Measurements from ENCODE around the gene EOLA1.
"Not testable (repeated sequence)": the region's sequence is repeated elsewhere in the genome, so short reads cannot be mapped to it uniquely, and the experiment has no call there.

The EOLA1 gene

DNA sequence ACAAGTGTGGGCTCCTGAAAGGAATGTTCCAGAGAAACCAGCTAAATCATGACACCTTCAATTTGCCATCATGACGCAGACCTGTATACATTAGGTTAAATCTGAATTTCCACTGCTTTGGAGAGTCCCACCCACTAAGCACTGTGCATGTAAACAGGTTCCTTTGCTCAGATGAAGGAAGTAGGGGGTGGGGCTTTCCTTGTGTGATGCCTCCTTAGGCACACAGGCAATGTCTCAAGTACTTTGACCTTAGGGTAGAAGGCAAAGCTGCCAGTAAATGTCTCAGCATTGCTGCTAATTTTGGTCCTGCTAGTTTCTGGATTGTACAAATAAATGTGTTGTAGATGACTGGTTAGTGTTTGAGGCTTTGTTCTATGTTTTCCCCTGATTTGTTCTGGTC, 6.2 kb downstream of the EOLA1 start:
- not testable (repeated sequence) for DNase-seq

GRCh38 chrX:149547782-149548181, 7.0 kb downstream of the EOLA1 start:
- not testable (repeated sequence) for DNase-seq

DNA sequence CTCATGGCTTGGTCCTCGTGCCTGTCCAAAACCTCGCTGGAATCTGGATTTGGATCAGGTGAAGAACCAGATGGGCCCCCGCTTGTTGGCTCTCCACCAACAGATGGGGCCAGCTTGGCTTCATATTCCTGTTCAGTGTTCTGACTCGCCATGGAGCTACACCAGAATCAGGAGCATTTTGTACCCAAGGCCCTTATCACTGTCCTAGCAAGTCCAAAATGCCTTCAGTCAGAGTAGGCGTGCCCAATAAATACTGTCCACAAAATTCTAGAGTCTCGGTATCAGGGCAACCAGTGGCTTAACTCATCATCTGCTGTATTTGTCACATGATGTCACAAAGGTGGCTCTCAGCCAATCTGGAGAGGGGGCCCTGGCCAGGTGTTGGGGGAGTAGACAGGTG, 8.9 kb downstream of the EOLA1 start, which contains the start of gene HSFX3:
Gene HSFX3, minus strand, starts transcription at position 224 of the 400 bp plus-strand sequence. Its CDS starts 72 bp downstream, at position 152.
- DNase-seq = not testable (repeated sequence)

DNA sequence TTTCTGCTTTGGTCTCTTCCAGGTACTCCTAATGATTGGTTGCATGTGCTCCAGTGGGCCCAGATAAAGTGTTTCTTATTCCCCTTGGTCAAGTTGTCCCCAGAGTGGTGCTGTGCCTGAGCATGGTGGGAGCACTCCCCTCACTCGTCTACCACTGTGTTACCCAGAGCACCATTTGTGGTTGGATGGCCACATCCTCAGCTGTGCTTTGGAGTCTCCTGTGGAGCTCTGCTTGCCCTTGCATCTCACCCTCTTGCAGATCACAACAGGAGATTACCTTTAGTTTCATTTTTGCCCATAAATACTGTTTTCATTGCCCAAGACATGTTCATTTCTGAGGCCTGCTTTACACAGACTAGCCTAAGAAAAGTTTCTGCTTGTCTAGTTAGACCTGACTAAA, 9.6 kb downstream of the EOLA1 start:
- DNase-seq = not testable (repeated sequence)

GRCh38 chrX:149551245-149551938, 10.6 kb downstream of the EOLA1 start:
- DNase-seq = not testable (repeated sequence)

GRCh38 chrX:149551939-149552248, 11.1 kb downstream of the EOLA1 start:
- not testable (repeated sequence) for DNase-seq

DNA sequence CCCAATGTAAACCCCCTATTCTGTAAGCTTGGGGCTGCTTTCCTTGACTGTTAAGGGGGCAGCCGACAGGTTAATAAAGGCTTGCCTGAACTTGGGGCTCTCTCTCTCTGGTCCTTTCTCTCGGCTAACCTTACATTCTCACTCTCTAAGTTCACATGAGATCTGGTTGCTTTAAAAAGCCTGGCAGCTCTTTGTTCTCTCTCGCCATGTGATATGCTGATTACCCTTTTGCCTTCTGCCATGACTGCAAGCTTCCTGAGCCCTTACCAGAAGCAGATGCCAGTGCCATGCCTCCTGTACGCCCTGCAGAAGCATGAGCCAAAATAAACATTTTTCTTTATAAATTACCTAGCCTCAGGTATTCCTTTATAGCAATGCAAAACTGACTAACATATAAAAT, 14.4 kb downstream of the EOLA1 start:
- DNase-seq = not testable (repeated sequence)

DNA sequence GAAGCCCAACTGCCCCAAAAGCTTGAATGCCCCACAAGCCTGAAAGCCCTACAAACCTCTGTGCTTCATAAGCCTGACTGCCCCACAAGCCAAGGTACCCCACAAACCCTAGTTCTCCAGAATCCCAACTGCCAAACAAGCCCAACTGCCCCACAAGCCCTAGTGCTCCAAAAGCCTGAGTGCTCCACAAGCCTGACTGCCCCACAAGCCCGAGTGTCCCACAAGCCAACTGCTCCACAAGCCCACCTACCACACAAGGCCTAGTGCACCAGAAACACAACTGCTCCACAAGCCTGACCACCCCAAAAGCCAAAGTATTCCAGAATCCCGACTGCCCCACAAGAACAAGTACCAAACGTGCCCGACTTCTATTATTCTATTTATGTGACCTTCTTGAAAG, 22.5 kb downstream of the EOLA1 start:
- no peak for DNase-seq

DNA sequence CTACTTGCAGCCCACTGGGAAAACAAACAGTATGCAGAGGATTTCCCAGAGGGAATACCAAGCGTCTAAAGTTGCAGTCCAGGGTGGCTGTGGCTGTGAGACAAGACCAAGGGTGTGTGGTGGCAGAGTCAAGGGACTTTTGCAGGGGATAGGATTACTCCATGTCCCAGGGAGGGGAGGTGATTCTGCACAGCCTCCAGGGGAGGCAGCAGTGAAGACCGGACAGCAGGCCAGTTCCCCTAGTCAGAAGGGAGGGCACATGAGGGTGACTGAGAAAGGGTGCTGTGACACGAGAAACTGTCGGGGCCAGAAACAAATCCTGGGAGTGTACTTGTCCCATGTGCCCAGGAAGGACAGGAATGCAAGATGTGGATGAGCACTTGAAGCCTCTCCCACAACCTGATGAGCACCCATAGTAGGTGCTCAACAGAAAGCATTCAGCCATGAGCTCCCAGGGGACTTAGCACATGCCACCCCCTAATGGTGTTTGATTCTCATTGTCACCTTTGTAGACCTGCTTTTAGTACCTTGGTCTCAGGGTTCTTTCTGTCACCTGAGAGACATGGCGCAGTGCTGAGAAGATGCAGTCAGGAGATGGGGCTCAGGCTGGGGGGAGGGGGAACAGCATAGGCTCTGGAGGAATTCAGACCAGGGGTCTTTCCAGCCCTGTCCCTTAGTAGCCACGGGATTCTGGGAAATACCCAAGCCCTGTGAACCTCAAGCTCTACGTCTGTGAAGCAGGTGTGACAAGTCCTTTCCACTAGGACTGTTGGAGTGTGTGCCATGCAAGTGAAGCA, 27.0 kb downstream of the EOLA1 start:
- DNase-seq = no peak

- DNase-seq = no peak
Observed at GRCh38 chrX:149568701-149569296, 28.0 kb downstream of the EOLA1 start.

GRCh38 chrX:149569770-149570169, 29.0 kb downstream of the EOLA1 start:
- DNase-seq = no peak

- DNase-seq = no peak
Observed at GRCh38 chrX:149570668-149571067, 29.9 kb downstream of the EOLA1 start.

GRCh38 chrX:149571770-149572169, 31.0 kb downstream of the EOLA1 start:
- no peak for DNase-seq

DNA sequence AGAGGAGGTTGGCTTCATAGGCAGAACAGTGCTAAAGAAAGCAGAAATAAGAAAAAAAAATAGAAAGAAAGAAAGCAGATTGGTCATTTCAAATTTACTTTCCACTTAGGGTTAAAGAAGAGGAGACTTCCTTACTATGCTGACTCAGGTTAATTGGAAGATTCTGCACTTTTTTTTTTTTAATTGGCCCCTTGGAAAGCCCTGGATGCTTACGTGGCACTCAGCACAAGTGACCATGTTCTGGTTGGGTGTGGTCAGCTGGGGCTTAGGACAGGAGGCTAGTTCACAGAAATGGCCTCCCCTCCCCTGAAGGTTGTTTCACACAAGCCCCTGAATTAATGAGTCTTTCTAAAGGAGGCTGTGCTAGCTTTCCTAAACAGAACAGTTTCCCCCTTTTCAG, 31.9 kb downstream of the EOLA1 start:
- DNase-seq = no peak

DNA sequence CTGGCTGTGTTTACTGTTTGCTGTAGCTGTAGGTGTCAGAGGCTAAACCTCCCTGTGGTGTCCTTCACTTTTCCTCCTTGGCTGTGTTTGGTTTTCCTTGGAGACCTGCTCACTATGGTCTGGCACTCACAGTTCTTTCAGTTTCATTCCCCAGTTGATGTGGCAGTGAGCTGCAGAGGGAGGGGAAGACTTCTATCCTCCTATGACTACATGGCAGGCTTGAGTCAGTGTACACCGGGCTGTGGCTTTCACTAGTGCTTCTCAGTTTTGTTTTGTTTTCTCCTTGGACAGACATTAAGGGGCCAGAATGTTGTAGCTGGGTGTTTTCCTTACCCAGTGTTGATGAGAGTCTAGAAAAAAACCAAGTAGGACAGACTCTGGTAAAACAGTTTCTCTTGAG, 32.6 kb downstream of the EOLA1 start:
- DNase-seq = not testable (repeated sequence)

GRCh38 chrX:149585631-149586030, 44.8 kb downstream of the EOLA1 start:
- DNase-seq = not testable (repeated sequence)

DNA sequence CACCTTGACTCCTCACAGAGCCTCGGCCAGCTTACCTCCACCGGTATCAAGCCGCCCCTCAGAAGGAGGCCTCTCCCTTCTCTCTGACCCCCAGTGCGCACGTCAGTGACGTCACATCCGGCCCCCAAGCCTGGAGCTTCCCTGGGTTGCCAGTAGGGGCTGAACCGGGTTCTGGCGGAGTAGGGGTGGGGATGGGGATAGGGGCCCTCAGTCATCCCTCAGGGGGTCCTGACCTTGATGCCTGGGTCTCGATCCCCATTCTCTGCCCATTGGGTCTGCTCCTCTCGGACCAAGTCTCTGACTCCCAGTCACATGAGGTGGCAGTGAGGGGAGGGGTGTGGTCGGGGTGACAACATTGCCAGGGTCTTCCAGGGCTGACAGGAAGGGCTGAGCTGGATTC, 46.5 kb downstream of the EOLA1 start, which contains the start of gene MAGEA9B:
Gene MAGEA9B, minus strand, starts transcription at position 101 of the 400 bp plus-strand sequence. CDS start 4,280 bp downstream, outside the sequence.
- not testable (repeated sequence) for DNase-seq

DNA sequence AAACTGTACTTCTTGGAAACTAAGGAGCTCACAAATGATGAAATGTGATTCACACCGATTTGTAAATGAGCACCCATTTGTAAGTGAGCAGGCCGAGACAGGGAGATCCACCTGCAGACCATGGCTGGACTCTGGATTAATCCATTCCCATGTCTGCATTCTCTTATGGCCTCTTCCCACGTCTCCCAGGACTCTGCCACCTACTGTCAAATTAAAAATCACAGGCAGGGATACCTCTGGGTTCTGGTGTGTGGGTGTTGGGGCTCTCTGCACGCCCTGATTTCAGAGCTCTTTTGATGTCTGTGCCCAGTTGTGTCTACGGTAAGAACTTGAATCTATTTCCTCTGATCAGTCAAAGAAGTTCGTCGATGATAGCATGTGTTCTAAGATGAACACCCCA, 50.2 kb downstream of the EOLA1 start:
- not testable (repeated sequence) for DNase-seq

- DNase-seq = not testable (repeated sequence)
Observed at GRCh38 chrX:149595214-149595613, 54.4 kb downstream of the EOLA1 start, which contains the start of gene HSFX2. HSFX2 (minus strand) TSS chrX:149595314; CDS start chrX:149594700, 614 bp downstream.

DNA sequence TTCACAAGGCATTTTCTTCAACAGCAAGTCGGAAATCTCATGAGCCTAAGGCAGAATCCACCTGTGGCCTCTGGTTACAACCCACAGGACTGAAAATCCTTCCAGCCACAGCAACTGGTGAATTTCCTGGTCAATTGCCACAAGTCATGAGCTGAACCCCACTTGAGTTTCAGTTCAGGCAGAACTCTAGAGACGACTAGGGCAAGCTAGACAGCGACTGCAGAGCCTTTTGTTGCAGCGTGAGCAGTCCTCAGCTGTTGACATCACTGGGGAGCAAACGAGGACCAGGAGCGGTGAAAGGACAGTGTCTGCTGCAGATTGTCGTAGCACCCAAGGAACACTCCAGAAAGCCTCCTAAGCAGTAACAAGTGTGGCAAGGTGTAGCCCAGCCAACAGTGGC, 55.1 kb downstream of the EOLA1 start:
- DNase-seq = not testable (repeated sequence)

All from NCI-H1048 (cell line).